Ovary (tissue), 3 donors: ENCODE results near the gene ARVCF.

ENCODE experiments used
- EP300 ChIP-seq: sonication (generic); formaldehyde crosslinking; IDR thresholded peaks from one replicate; pipeline ENCODE4 v1.6.1; 2017; ENCODE audit warnings: antibody characterized with exemption
- POLR2A ChIP-seq: fragments of 450-650 bp; IDR thresholded peaks from one replicate; pipeline ENCODE4 v1.6.1; 2017; ENCODE audit warnings: antibody characterized with exemption, mild to moderate bottlenecking, moderate library complexity
- TF ChIP-seq, protein P1 (sequence below), 3 donors: fragments of 450-650 bp in 2 of 3; fragments of 200-600 bp in 1 of 3; IDR thresholded peaks; one replicate each; pipeline versions ENCODE4 v1.5.1 to v1.8.0; 2016 to 2022; ENCODE audit warnings: antibody characterized with exemption in 3 of 3, mild to moderate bottlenecking in 1 of 3
- donor health status: DM: no; HTN: no; CAD: no.

DNA sequence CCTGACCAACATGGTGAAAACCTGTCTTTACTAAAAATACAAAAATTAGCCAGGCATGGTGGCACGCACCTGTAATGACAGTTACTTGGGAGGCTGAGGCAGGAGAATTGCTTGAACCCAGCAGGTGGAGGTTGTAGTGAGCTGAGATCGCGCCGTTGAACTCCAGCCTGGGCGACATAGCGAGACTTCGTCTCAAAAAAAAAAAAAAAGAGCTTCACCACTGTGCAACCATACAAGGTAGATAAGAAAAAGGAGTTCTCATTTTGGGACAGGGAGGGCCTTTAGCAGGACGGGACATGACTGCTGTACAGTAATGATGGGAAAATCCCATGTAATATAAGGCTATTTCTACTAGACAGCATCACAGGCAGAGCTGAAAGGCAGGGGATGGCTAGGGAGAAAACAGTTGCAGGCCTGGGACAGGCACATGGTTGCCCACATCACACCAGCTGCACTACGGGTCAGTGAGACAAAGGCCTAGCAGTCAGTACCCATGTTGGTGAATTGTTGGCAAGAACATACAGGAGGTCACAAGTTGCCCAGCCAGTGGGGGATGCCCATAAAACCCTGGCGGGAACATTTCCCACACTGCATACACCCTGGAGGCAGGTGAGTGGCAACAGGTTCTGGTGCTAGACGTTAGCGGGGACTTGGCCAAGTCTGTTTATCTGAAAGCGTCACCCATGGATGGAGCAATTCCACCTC, 9.7 kb upstream of the ARVCF start:
- TF ChIP-seq, protein P1, sequence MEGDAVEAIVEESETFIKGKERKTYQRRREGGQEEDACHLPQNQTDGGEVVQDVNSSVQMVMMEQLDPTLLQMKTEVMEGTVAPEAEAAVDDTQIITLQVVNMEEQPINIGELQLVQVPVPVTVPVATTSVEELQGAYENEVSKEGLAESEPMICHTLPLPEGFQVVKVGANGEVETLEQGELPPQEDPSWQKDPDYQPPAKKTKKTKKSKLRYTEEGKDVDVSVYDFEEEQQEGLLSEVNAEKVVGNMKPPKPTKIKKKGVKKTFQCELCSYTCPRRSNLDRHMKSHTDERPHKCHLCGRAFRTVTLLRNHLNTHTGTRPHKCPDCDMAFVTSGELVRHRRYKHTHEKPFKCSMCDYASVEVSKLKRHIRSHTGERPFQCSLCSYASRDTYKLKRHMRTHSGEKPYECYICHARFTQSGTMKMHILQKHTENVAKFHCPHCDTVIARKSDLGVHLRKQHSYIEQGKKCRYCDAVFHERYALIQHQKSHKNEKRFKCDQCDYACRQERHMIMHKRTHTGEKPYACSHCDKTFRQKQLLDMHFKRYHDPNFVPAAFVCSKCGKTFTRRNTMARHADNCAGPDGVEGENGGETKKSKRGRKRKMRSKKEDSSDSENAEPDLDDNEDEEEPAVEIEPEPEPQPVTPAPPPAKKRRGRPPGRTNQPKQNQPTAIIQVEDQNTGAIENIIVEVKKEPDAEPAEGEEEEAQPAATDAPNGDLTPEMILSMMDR (IDR thresholded peaks at IDR 0.05), result no peak
- no peak for TF ChIP-seq POLR2A
- no peak for TF ChIP-seq EP300
